WERI-Rb-1 (cell line): ENCODE results near the gene CERK.

ENCODE experiments used
- DNase-seq: peaks from one replicate; pipeline ENCODE4 v3.0.0-alpha.2; 2020
- H3K27ac ChIP-seq: fragments of 250-450 bp; sonication (Bioruptor Pico); 2 replicates; pipeline ENCODE4 v1.5.1; 2020; ENCODE audit warnings: mild to moderate bottlenecking, moderate library complexity
- H3K27me3 ChIP-seq: fragments of 250-450 bp; sonication (Bioruptor Pico); 2 replicates; pipeline ENCODE4 v1.5.1; 2021; ENCODE audit warnings: mild to moderate bottlenecking, low read depth, moderate library complexity; ENCODE audit not compliant: insufficient read depth, severe bottlenecking
- H3K36me3 ChIP-seq: fragments of 250-450 bp; sonication (Bioruptor Pico); 2 replicates; pipeline ENCODE4 v1.5.1; 2020; ENCODE audit warnings: mild to moderate bottlenecking, moderate library complexity
- H3K4me3 ChIP-seq: 2 replicates; pipeline ENCODE4 v1.5.1; 2011; ENCODE audit warnings: low read depth, mild to moderate bottlenecking, control low read depth, low read length
- H3K9me3 ChIP-seq: fragments of 250-450 bp; sonication (Bioruptor Pico); 2 replicates; pipeline ENCODE4 v1.5.1; 2021; ENCODE audit warnings: mild to moderate bottlenecking, moderate library complexity; ENCODE audit not compliant: severe bottlenecking
- TF ChIP-seq, protein P1 (sequence below): IDR thresholded peaks from 2 replicates; pipeline ENCODE4 v1.5.1; 2011; ENCODE audit warnings: low read depth, mild to moderate bottlenecking, control low read depth, inconsistent platforms, low read length

Gene CERK

DNA sequence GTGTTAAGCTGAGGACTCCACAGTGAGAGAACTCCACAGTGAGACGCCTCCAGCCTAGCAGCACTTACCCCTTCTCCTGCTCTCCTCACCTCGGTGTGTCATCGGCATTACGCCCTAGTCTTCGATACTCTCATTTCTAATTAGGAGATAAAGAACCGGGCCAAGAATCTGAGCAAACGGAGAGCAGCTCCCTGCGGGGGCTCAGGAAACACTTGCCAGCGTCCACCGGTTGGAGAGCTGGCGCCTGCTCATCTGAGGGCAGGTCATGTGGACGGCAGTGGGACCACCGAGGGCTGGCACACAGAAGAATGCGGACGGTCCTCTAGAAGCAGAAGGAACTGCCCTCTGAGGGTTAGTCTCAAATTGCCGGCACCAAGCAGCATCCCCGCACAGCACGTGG is 13.0 kb downstream of the CERK start:
- TF ChIP-seq, protein P1, sequence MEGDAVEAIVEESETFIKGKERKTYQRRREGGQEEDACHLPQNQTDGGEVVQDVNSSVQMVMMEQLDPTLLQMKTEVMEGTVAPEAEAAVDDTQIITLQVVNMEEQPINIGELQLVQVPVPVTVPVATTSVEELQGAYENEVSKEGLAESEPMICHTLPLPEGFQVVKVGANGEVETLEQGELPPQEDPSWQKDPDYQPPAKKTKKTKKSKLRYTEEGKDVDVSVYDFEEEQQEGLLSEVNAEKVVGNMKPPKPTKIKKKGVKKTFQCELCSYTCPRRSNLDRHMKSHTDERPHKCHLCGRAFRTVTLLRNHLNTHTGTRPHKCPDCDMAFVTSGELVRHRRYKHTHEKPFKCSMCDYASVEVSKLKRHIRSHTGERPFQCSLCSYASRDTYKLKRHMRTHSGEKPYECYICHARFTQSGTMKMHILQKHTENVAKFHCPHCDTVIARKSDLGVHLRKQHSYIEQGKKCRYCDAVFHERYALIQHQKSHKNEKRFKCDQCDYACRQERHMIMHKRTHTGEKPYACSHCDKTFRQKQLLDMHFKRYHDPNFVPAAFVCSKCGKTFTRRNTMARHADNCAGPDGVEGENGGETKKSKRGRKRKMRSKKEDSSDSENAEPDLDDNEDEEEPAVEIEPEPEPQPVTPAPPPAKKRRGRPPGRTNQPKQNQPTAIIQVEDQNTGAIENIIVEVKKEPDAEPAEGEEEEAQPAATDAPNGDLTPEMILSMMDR: no peak
- H3K9me3 ChIP-seq: no peaks in the 10 kb centered on the region
- H3K27me3 ChIP-seq: no peaks in the 10 kb centered on the region
- no peak for DNase-seq
- H3K36me3 ChIP-seq: peaks cover 24% of the 10 kb centered on the region
- H3K4me3 ChIP-seq: no peak overlapping the region
- H3K27ac ChIP-seq: no peak overlapping the region

DNA sequence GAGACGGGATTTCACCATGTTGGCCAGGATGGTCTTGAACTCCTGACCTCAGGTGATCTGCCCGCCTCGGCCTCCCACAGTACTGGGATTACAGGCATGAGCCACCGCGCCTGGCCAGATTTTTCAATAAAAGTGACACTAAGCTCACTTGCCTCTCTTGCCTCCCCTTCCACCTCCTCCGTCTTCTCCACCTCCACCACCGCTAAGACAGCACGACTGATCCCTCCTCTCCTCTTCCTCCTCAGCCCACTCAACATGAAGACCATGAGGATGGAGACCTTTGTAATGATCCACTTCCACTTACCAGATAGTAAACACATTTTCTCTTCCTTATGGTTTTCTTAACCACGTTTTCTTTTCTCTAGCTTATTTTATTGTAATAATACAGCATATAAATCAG is 14.2 kb downstream of the CERK start:
- TF ChIP-seq, protein P1: no peak
- Histone ChIP-seq H3K4me3 (no peak overlapping the region), H3K27me3 (no peaks in the 10 kb centered on the region), H3K9me3 (no peaks in the 10 kb centered on the region), H3K36me3 (peaks cover 33% of the 10 kb centered on the region), H3K27ac (no peak overlapping the region)
- DNase-seq: no peak

DNA sequence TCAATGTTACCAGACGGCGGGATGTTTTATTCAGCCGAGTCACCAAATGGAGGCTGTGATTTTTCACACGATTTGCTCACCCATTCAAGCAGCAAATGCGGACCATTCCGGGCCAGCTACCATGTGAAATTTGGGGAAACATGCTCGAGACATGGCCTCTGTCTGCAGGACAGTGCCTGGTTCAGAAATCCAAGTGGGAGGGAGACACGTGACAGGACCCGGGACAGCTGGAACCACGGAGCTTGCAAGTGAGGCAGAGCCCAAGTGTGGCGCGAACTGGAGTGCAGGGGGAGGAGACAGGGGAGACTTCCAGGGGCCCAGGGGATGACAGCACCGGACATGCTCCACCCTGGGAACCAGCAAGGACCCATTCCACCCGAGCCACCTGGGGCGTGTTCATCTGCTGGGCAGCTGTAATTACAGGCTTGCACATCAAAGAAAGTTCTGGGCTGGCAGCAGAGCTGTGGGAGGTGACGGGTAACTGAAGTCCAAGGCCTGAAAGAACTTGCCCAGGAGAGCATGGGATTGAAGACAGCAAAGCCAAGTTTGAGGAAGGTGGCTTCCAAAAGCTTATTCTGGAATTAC is 16.5 kb downstream of the CERK start:
- TF ChIP-seq, protein P1: no peak
- no peaks in the 10 kb centered on the region for H3K9me3 ChIP-seq
- H3K27me3 ChIP-seq: no peaks in the 10 kb centered on the region
- H3K4me3 ChIP-seq: no peak overlapping the region
- H3K27ac ChIP-seq: no peak overlapping the region
- no peak for DNase-seq
- peaks cover 46% of the 10 kb centered on the region for H3K36me3 ChIP-seq

DNA sequence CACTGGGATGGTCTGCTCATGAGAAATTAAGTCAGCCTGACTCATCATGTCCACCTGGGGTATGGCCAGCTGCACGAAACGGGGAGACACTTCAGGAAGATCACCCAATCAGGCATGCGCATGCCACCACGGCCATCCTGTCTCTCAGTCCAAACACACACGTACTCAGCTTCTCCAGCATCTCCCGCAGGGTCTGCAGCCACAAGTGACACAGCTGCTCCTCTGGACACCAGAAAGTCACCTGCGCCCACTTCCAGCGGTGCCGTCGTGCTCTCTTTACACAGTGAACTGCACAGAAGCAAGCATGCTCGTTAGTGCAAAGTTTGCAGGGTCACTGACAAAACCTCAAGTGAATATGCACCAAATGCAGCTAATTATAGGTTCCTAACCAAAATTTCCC is 18.1 kb downstream of the CERK start:
- Histone ChIP-seq H3K27me3 (no peaks in the 10 kb centered on the region), H3K4me3 (no peak overlapping the region), H3K27ac (no peak overlapping the region), H3K36me3 (peaks cover 50% of the 10 kb centered on the region), H3K9me3 (no peaks in the 10 kb centered on the region)
- no peak for DNase-seq
- TF ChIP-seq, protein P1: no peak

DNA sequence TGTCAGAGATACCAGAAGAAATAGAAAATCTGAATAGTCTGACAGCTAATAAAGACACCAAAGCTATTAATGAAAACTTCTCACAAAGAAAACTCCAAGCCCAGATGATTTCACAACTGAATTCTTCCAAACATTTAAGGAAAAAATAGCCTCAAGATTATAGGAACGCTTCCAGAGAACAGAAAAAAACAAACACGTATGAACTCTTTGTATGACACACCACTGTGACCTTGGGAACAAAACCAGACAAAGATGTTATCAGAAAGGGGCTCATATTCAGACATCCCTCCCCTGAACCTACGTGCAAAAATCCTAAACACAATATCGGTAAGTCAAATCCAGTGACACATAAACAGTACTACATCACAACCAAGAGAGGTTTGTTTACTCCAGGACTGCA is 23.5 kb downstream of the CERK start:
- Histone ChIP-seq H3K36me3 (peaks cover 63% of the 10 kb centered on the region), H3K27ac (no peak overlapping the region), H3K9me3 (no peaks in the 10 kb centered on the region), H3K27me3 (no peaks in the 10 kb centered on the region), H3K4me3 (no peak overlapping the region)
- TF ChIP-seq, protein P1: no peak
- no peak for DNase-seq

DNA sequence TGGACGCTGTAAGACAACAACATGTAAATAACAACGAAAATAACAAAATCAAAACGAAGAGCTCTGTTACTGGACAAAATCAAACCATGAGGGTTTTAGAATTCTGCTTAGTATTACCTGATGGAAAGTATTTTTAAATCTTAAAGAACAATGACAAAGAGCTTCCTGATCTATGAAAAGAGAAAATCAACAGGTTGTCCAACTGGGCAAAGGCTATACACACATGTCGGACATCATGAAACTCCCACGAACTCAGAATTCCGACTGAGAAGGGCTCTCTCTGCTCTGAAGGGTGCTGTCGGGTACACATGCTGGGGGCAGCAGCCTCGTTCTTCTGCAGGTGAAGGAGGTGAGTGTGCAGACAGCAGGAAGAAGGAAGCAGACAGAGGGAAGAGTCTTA is 25.8 kb downstream of the CERK start:
- Histone ChIP-seq H3K27ac (no peak overlapping the region), H3K36me3 (peaks cover 66% of the 10 kb centered on the region), H3K9me3 (no peaks in the 10 kb centered on the region), H3K27me3 (no peaks in the 10 kb centered on the region), H3K4me3 (no peak overlapping the region)
- TF ChIP-seq, protein P1: no peak
- no peak for DNase-seq
